ENCODE results near the gene SPATA9. TPM values are rescaled to one million over a fixed set of nuclear protein-coding genes. Genes with fewer than 3 reads are reported as not detected.
A peak's percentile ranks its signal among the peaks of the same experiment; 100 is the strongest.

Gene SPATA9
- total RNA-seq, 4 donors from 2014 or later, result 0.76 TPM; not detected in 3

DNA sequence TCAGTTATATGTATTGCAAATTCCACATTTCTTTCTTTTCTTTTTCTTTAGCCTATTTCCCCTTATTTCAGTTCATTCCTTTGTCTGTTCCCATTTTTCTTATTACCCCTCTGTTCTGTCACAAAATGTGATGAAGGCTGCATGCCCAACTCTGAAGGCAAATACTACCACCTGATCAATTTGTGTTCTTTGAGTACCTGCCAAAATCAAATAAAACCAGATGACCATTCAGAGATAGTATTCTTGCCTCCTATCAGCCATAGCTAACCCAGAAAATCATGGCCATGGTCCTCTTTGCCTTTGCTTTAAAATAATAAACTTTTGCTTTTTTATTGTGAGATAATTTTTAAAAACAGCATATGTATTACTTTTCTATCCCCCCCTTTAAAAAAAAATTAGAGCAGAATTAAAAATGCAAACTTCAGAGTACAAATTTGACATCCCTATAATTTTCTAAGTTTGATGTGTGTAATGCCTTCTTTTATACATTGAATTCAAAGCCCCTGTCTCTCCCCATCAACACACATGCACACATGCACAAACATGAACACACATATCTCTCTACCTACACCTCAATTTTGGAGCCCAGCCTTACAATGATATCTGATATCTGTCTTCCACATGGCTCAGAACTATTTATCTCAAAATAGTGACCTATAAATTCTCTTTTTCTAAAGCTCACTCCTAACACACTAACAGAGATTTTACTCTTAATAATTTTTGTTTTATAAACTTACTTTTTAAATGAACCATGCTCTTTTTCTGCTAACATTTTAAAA is 32.8 kb downstream of the SPATA9 start:
- intact Hi-C loops (cut with DNase I; ENCODE audit: low total_unique reads) (loop anchor here (5.0 to 10.0 kb wide), 3 partner anchors 955 to 1052 kb away; partner anchors contain the start of gene CAST), in situ Hi-C loops (cut with MboI; ENCODE audit: low sequenced_read_pairs in 4 of 4) (loop anchor here (25.0 kb wide), 2 partner anchors 312 to 687 kb away; partner anchors contain the start of gene ELL2 (in 2 of the 4))
- Histone ChIP-seq H3K27ac (peak overlapping the region in 1 of 4 donors; percentile 6), H3K9me3 (no peaks in the 10 kb centered on the region), H3K27me3 (no peaks in the 10 kb centered on the region), H3K36me3 (no peaks in the 10 kb centered on the region), H3K4me1 (peaks cover 12 to 35% of the 10 kb centered on the region in 2 donors), H3K4me3 (no peak overlapping the region)
- DNase-seq, result no peak
- ATAC-seq, result no peak
- TF ChIP-seq, protein P1, sequence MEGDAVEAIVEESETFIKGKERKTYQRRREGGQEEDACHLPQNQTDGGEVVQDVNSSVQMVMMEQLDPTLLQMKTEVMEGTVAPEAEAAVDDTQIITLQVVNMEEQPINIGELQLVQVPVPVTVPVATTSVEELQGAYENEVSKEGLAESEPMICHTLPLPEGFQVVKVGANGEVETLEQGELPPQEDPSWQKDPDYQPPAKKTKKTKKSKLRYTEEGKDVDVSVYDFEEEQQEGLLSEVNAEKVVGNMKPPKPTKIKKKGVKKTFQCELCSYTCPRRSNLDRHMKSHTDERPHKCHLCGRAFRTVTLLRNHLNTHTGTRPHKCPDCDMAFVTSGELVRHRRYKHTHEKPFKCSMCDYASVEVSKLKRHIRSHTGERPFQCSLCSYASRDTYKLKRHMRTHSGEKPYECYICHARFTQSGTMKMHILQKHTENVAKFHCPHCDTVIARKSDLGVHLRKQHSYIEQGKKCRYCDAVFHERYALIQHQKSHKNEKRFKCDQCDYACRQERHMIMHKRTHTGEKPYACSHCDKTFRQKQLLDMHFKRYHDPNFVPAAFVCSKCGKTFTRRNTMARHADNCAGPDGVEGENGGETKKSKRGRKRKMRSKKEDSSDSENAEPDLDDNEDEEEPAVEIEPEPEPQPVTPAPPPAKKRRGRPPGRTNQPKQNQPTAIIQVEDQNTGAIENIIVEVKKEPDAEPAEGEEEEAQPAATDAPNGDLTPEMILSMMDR (IDR thresholded peaks at IDR 0.05 in 4 of 5, conservative IDR thresholded peaks at IDR 0.05 in 1 of 5), result no peak
- TF ChIP-seq POLR2A (IDR thresholded peaks at IDR 0.05), result no peak

- intact Hi-C loops (cut with DNase I; ENCODE audit: low total_unique reads), result loop anchor here (5.0 to 10.0 kb wide), 3 partner anchors 956 to 1053 kb away; partner anchors contain the start of gene CAST
Observed at GRCh38 chr5:95649274-95649673, 33.5 kb downstream of the SPATA9 start.

DNA sequence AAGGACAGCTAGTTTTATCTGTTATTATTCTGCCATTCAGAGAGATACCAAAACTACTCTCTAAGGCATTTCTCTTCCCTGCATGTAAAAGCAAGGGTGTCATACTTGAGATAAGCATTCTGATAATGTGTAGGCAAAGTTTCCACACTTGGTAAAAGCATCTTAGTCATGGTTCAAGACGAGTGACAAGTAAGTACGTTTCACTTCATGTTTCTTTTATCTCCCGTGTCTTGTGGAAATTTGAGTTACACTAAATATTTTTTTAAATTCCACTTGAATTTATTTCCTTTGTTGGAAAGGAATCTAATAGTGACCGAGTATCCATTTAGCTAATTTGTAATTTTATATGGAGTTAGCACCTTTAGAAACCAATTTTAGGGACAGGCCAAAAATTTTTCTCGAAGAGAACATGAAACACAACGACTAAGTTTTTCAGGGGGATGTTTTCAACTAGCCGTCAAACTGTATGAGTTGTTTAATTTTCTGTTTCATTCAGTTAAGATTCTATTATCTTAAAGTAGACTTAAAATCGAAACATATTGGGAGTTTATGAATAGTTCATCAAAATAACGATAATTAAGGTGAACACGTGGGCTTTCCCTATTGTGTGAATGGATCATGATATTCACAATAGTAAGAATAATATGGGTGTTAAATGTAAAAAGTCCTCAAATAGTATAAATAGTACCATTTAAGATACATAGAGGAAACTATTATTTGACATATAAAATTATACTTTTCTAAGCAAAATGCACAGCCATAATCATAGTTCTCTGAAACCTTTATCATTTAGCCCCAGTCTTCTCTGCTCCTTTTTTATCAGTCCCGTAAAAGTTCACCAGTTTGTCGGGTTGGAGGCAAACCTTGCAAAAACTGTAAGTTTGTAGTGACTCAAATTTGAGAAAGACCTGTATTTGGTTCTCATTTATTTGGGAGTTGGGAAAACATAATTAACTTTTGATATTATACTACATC is 34.6 kb downstream of the SPATA9 start:
- TF ChIP-seq, protein P1 (IDR thresholded peaks at IDR 0.05 in 4 of 5, conservative IDR thresholded peaks at IDR 0.05 in 1 of 5), result no peak
- TF ChIP-seq POLR2A (IDR thresholded peaks at IDR 0.05), result no peak
- Histone ChIP-seq H3K4me3 (peak overlapping the region in 1 of 4 donors; percentile 62), H3K9me3 (no peaks in the 10 kb centered on the region), H3K27ac (peak overlapping the region; percentile 95 to 99 (median 97)), H3K4me1 (peaks cover 12 to 35% of the 10 kb centered on the region in 2 donors), H3K36me3 (no peaks in the 10 kb centered on the region), H3K27me3 (no peaks in the 10 kb centered on the region)
- no peak for DNase-seq
- intact Hi-C loops (cut with DNase I; ENCODE audit: low total_unique reads) (loop anchor here (1.0 to 10.0 kb wide), 6 partner anchors 83 to 1054 kb away; partner anchors contain the start of genes CAST and RHOBTB3), in situ Hi-C loops (cut with MboI; ENCODE audit: low sequenced_read_pairs in 4 of 4) (loop anchor here in 3 of 4 donors (25.0 kb wide), 2 partner anchors 314 to 689 kb away; partner anchors contain the start of gene ELL2 (in 2 of the 3))
- no peak for ATAC-seq

More at GRCh38 chr5:95649274-95649673, 33.5 kb downstream of the SPATA9 start:
- ATAC-seq (no peak), DNase-seq (no peak)
- Histone ChIP-seq H3K36me3 (no peaks in the 10 kb centered on the region), H3K27ac (peak overlapping the region in 1 of 4 donors; percentile 6), H3K4me1 (peaks cover 12 to 35% of the 10 kb centered on the region in 2 donors), H3K9me3 (no peaks in the 10 kb centered on the region), H3K4me3 (no peak overlapping the region), H3K27me3 (no peaks in the 10 kb centered on the region)
- TF ChIP-seq, protein P1 (IDR thresholded peaks at IDR 0.05 in 4 of 5, conservative IDR thresholded peaks at IDR 0.05 in 1 of 5), result no peak
- no peak for TF ChIP-seq POLR2A (IDR thresholded peaks at IDR 0.05)
- in situ Hi-C loops (cut with MboI; ENCODE audit: low sequenced_read_pairs in 4 of 4), result loop anchor here in 3 of 4 donors (25.0 kb wide), 2 partner anchors 313 to 688 kb away; partner anchors contain the start of gene ELL2 (in 2 of the 3)
